Left lobe of liver (tissue), 2 donors: ENCODE data around the gene HK1. TPM values are rescaled to one million over a fixed set of nuclear protein-coding genes. Genes with fewer than 3 reads are reported as not detected.

ENCODE experiments used
- ATAC-seq: fragments of 200-7000 bp; cut with Tn5 transposase; one replicate; pipeline ENCODE4 v1.9.1; 2020; ENCODE audit warnings: mild to moderate bottlenecking, moderate library complexity
- DNase-seq: peaks from one replicate; pipeline ENCODE4 v3.0.0-alpha.2; 2020; ENCODE audit warnings: low spot score
- total RNA-seq: library from RNA; stranded (reverse); gene quantifications from one replicate; pipeline ENCODE4 v1.2.1, GENCODE V29; 2021
- donor health status: DM: no; HTN: no; CAD: no; lungs with moderate emphysema.
- donor health status: DM: no; HTN: yes; CAD: no.

The HK1 gene
- total RNA-seq, 1 donor from 2014 or later: 6.8 TPM

DNA sequence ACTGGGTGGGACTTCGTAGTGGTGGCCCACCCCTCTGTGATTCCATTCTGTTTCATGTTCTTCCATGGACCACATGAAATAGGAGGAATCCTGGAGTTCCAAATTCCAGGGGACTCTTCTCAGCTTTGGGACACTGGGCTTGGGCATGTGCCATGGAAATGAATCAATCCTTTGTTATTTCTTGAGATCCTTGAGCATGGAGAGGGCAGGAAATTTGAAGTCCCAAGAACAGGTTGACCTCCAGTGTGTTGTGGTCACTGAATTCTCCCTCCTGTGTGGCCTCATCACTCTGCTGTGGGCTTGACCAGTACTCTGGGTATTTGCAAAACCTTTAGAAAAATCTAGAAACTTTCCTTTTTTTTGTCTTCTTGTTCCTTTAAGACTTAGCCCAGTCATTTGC lies 115.7 kb downstream of the HK1 start:
- ATAC-seq (no peak), DNase-seq (no peak)

DNA sequence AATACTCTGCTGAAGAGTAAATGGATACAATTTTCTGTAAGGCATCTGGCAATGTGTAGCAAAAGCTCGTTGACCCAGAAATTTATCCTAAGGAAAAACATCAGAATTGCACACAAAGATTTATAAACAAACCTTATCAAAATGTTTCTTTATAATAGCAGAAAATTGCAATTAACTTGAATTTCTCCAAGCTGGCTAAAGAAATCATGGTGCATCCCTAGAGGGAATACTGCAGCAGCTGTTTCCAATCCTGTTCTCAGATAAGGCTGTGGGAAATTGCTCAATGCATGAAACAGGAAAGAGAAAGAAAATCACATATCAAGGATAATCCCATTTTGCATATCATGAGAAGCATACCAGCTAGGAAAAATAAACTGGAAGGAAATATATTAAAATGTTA lies 119.7 kb downstream of the HK1 start:
- ATAC-seq: no peak
- no peak for DNase-seq

DNA sequence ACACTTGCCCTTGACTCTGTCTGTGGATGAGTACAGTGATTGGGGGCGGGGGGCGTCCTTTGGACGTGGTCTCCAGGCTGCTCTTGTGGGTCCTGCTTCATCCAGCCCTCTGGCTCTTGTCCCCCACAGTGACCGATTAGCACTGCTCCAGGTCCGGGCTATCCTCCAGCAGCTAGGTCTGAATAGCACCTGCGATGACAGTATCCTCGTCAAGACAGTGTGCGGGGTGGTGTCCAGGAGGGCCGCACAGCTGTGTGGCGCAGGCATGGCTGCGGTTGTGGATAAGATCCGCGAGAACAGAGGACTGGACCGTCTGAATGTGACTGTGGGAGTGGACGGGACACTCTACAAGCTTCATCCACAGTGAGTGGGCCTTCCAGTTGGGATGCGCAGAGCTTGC lies 120.2 kb downstream of the HK1 start:
- DNase-seq (no peak), ATAC-seq (no peak)

DNA sequence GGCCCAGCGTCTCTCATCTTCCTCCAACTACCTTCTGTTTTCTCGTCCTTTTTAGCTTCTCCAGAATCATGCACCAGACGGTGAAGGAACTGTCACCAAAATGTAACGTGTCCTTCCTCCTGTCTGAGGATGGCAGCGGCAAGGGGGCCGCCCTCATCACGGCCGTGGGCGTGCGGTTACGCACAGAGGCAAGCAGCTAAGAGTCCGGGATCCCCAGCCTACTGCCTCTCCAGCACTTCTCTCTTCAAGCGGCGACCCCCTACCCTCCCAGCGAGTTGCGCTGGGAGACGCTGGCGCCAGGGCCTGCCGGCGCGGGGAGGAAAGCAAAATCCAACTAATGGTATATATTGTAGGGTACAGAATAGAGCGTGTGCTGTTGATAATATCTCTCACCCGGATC lies 122.6 kb downstream of the HK1 start:
- no peak for DNase-seq
- no peak for ATAC-seq

DNA sequence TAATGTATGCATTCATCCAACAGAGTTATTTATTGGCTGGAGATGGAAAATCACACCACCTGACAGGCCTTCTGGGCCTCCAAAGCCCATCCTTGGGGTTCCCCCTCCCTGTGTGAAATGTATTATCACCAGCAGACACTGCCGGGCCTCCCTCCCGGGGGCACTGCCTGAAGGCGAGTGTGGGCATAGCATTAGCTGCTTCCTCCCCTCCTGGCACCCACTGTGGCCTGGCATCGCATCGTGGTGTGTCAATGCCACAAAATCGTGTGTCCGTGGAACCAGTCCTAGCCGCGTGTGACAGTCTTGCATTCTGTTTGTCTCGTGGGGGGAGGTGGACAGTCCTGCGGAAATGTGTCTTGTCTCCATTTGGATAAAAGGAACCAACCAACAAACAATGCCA lies 123.1 kb downstream of the HK1 start:
- ATAC-seq: no peak
- no peak for DNase-seq

DNA sequence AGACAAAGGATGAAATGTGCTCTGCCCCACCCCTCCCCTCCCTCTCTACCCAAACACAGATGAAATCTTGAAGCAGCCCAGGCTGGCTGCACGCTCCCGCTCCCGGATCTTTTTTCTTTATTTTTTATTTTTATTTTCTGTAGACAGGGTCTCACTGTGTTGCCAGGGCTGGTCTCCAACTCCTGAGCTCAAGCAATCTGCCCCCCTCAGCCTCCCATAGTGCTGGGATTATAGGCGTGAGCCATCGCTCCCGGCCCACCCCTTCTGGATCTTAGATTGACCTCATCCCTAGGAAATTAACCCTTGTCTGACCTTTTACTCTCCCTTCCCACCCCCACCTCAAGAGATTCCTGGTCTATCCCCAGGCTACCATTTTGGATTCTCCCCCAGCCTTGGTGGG lies 124.1 kb downstream of the HK1 start:
- ATAC-seq (no peak), DNase-seq (no peak)

DNA sequence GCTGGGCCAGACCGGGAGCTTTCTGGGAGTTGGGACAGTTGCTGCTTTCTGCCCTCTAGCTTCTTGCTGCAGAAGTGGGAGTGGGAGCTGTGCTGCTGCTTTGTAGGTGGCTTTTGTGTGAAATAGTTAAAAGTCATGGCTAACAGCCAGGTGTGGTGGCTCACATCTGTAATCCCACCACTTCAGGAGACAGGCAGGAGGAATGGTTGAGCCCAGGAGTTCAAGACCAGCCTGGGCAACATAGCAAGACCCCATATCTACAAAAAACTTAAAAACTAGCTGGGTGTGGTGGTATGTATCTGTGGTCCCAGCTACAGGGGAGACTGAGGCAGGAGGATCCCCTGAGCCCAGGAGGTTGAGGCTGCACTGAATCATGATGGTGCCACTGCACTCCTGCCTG lies 124.8 kb downstream of the HK1 start:
- no peak for DNase-seq

DNA sequence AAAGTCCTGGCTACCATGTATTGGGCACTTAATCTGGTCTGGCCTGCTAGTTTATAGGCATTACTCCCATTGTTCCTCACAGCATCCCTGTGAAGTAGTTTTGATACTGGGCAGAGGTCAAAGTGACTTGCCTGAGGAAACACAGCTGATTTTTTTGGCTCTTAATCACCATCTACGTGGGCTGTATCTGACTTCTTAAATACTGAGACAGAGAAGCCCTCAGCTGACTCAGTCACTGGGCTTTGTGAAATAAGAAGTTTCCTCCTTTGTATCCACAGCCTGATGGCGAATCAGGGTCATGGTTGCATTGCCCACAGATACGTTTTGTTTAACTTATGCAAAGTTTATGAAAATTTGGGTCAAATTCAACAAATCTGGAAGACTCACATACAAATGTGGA lies 125.2 kb downstream of the HK1 start:
- ATAC-seq (no peak), DNase-seq (no peak)

More for the DNA sequence above, 124.8 kb downstream of the HK1 start:
- ATAC-seq: no peak

DNA sequence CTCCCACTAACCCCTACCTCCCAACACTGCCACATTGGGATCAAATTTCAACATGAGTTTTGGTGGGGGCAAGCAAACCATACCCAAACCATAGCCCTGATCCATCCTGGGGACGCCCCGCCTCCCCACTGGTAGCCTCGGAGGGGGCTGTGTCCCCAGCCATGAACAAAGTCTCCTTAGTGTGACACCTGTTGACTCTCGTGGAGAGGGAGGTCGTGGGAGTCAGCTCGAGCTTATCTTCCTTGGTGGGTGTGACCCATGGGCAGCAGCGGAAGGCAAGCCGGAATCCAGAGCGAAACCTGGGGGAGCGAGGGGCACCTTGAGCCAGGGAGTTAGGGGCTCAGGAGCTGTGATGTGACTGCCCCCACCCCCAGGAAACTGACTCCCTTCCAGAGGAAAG lies 126.5 kb downstream of the HK1 start:
- DNase-seq (no peak), ATAC-seq (no peak)

DNA sequence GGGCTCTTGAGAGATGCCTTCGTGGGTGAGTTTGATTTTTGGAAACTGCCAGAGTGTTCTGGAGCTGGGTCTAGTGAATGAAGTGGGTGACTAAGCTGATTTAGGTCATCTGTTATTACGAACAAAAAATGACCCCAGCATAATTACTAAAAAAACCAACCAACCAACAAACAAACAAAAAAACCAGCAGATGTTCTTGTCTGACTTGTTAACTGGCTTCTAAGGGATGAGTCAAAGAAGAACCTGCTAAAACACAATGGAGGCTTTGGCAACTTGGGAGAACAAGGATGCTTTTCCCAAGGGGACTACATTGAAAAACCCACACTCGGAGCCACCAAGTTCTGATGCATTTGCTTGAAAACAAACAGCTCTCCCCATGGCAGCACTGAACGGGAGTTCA lies 126.9 kb downstream of the HK1 start:
- no peak for DNase-seq
- no peak for ATAC-seq

DNA sequence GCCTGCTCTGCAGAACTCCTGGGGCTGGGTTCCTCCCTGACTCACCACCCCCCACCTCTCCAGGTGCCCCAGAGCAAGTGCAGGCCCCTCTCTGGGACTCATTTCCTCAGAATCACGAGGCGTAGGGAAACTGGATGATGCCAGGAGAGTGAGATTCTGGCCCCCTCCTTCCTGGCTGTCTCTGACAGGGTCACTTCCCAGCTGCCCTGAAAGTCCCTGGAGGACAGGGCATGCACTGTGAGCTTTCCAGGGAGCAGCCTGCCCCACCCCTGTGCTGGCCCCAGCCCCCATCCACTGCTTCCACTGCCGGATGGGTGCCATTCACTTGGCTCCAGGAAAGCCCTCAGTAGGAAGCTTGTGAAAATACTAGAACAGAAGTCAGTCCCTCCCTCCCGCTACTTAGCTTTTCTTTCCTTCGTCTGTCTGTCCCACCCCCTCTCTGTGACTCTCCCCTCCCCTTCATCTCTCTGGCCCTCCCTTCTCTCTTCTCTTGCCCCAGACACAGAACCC lies 128.1 kb downstream of the HK1 start:
- no peak for DNase-seq
- ATAC-seq: no peak

DNA sequence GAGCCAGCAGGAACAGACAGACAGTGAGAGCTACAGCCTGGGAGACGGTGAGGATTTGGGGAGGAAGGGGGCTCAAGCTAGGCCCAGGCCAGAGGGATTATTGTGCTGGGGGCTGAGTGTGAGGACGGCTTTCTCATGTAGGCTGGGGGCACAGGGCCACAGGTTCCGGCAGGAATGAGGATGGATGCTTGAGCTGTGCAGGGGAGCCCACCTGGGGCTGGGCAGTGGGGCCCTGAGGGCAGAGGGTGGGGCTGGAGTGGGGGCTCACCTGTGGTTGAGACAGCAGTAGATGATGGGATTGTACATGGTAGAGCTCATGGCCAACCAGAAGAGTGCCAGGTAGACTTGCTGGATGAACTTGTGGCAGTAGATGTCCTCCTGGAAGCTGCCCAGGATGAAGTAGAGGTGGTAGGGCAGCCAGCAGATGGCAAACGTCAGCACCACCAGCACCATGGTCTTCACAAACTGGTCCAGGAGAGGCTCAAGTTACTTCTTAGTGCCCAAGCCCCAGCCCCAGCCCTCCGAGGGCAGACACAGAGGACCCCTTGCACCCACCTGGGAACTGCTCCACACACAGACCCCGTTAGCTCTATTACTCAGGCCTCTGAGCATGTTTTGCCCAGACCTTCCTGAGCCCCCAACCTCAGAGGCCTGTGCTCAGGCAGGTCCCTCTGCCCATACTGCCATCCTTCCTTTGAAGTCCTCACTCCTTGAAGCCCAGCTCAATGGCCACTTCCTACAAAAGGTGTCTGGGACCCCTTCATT lies 128.7 kb downstream of the HK1 start:
- no peak for DNase-seq
- no peak for ATAC-seq

DNA sequence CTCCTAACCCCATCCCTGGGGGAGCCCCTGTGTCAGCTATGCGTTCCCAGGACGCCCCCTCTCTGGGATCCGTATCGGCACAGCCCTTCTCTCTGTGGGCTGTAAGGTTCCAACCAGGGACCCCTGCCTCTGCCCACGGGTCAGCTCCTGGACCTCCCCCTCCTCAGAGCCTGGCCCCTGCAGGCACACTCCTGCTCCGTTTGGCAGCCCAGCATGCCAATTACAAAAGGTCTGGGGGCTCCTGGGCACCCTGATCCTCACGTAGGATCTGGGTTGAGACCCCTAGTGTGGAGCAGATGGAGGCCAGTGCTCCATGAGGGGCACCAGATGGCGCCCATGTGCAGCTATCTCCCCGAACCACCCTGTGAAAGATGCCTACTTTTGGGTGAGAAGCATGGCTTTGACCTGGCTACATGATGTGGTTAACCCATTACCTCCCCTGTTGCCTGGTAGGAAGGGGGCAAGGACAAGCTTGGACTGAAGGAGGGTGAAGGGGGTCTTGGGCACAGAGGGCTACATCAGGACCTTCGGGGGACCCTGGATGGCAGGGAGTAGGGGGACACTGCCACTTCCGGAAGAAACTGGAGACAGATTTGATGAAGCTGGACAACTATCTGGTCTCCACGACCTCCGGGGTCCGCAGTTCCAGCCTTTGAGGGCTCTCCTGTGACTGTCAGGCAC lies 129.5 kb downstream of the HK1 start:
- DNase-seq (no peak), ATAC-seq (no peak)

DNA sequence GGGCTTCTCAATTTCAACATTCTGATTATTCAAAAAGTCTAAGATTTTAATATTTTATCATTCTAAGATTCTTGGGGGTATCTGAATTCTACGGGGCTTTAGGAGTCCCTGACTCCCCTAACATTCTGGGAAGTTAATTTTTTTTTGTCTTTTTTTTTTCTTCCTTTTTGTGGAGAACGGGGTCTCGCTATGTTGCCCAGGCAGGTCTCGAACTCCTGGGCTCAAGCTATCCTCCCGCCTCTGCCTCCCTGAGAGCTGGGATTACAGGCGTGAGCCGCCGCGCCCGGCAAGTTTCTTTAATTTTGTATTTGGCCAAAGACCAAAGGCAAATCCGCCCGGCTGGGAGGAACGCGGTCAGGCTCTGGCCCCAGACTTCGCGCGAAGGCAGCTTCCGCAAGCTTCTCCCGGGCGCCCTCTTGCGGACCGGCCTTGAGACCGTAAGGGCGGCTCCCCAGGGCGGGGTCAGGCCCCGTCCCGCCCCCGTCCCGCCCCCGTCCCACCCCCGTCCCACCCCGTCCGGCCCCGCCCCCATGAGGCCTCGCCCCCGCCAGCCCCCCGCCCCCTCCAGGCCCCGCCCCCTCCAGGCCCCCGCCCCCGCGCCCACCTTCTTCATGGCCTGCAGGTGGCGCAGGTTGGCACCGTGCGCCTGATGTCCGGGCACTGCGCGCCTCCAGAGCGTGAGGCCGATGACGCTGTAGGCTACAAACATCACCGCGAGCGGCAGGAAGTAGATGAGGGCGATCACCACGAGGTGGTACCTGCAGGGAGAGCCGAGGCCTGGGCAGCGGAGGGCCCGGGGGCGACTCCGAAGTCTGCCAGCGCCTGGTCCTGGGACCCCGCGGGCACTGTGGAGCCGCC lies 130.3 kb downstream of the HK1 start:
- peak; percentile 89 for ATAC-seq
- peak; percentile 91 for DNase-seq

DNA sequence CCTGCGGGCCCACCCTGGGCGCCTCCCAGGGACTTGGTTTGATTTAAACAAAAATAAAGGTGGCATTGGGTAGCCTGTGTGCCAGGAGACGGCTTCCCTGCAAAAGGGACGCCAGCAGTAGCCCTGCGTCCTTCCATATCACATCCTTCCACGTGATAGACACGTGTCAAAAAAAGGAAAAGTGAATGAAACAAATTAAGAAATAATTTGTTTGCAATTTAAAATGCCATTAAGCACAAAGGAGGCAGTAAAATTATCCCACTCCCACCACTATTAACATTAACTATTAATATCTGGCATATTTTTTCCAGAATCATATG lies 130.8 kb downstream of the HK1 start:
- no peak for DNase-seq
- ATAC-seq: no peak

DNA sequence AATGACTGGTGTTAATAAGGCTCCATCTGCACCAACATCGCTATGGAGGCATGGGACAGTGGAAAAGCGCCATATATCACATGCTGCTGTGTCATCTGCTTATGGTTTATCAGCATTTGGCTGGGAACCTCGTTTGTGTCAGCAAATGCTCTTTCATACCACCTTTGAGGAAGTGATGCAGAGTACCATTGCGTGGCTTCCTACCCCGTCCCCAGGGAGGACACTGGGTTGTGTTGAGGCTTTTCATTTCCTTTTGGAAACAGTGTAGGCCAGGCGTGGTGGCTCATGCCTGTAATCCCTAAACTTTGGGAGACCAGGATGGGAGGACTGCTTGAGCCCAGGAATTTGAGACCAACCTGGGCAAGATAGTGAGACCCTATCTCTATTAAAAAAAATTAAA lies 131.7 kb downstream of the HK1 start:
- DNase-seq (no peak), ATAC-seq (no peak)

DNA sequence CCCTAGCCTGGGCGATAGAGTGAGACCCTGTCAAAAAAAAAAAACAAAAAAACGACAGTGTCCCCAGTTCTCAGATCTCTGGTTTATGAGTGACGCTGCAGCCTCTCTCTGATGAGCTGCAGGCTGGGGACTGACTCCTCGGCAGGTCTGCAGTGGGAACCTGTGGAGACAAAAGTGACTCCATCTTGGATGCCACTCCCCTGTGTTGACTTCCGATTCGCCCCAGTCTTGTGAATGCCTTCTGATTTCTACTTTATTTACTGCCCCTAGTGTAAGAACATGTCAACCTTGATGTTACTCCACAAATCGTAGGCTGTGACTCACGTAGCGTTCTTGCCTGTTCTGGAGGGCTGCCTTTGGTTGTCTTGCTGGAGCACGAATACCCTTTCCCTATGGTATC lies 132.2 kb downstream of the HK1 start:
- DNase-seq (no peak), ATAC-seq (no peak)

DNA sequence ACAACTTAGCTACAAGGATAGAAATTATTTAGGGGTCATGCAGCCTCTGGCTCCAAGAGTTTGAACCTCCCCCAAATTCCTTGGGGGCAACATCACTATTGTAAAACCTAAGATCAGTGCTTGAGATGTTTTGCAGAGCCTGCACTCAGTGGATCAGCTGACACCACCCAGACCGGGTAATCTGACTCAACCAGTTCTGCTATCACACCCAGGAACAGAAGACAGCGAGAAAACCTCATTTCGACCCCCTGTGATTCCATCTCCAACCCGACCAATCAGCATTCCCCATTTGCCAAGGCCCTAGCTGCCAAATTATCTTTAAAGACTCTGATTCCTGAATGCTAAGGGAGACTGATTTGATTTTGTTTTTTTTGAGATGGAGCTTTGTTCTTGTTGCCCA lies 133.2 kb downstream of the HK1 start:
- ATAC-seq (no peak), DNase-seq (no peak)

DNA sequence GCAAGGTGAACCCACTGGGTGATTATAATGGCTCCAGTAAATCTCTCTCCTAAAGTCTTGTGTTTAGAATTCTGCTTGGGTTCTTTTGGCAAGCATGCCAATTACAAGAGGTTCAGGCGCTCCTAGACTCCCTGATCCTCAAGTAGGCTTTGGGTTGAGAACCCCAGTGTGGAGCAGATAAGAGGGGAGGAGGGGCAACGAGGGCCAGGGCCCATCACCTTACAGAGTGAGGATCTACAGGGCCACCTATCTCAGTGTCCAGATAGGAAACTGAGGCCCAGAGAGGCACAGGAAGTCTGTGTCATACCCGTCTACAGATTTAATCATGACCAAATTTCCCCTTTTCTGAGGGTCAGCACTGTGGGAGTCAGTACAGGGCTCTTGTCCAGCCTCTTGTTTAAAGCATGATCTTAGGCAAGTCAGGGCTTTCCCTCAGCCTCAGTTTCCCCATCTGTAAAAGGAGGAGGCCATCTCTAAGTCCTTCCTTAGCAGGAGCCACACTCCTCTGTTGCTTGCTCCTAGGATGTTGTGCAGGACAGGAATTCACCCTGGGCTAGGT lies 134.0 kb downstream of the HK1 start:
- DNase-seq: no peak
- ATAC-seq: no peak

DNA sequence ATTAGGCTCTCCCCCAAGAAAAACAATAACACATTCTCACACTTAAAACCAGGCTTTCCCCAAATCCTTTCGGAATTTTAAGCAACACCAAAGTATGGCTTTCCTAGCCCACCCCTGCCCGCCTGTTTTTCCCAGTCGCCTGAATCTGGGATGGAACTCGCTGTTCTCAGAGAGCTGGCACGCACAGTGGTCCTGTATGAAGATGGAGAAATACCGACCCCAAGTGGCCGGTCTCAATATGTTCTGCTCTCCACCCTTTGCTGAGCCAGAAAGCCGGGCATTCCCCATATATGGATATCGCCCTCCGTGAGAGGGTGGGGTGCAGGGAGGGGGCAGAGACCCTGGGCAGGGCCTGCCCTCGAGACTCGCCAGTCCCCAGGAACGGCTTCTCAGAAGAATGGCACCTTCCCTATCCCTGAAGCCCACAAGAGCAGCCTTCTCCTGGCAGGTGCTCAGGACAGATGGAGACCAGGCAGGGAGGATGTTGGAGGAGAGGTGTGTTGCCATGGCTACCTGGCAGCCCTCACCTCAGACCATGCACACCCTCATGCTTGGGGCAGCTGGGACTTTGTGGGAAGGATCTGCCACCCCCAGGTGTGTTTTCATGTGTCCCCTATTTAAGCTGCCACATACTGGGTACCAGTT lies 135.0 kb downstream of the HK1 start:
- no peak for DNase-seq
- ATAC-seq: peak; percentile 12
